ENCODE data around the gene MSTN. TPM values are rescaled to one million over a fixed set of nuclear protein-coding genes. Genes with fewer than 3 reads are reported as not detected.

Gene MSTN
- total and polyA plus RNA-seq, 2 experiments from 2014 or later, result 0.17 to 0.23 TPM

- no peak overlapping the region for H3K4me3 ChIP-seq
- TF ChIP-seq CTCF (IDR thresholded peaks at IDR 0.05; ENCODE audit: poor library complexity) (no peak), EZH2 (IDR thresholded peaks at IDR 0.05; ENCODE audit: borderline replicate concordance) (no peak), EZH2phosphoT487 (IDR thresholded peaks at IDR 0.05; ENCODE audit: low read depth, severe bottlenecking, unreplicated experiment) (no peak)
- H3K27me3 ChIP-seq, result no peaks in the 10 kb centered on the region
- H3K4me1 ChIP-seq (ENCODE audit: insufficient read depth), result no peaks in the 10 kb centered on the region
- H3K36me3 ChIP-seq (replicated peaks; ENCODE audit: insufficient read depth, low read depth), result no peaks in the 10 kb centered on the region
- H3K9me3 ChIP-seq (ENCODE audit: low read depth), result no peaks in the 10 kb centered on the region
- H4K20me1 ChIP-seq (ENCODE audit: insufficient read depth, poor library complexity, severe bottlenecking), result no peaks in the 10 kb centered on the region
- no peaks in the 10 kb centered on the region for H3K79me2 ChIP-seq
- no peak overlapping the region for H3K27ac ChIP-seq
- no peak for DNase-seq (ENCODE audit: low spot score)
- H3K4me2 ChIP-seq, result no peak overlapping the region
- WGBS (ENCODE audit: low lambda C conversion rate, missing lambda C conversion rate), result 86% methylated on average over 5 of the region's 5 CpGs
- H3K9me2 ChIP-seq (replicated peaks; ENCODE audit: insufficient read depth), result no peaks in the 10 kb centered on the region
- no peak overlapping the region for H2AFZ ChIP-seq
Measured at GRCh38 chr2:190053426-190053825, 9.1 kb downstream of the MSTN start.

GRCh38 chr2:190052307-190052706 is 10.2 kb downstream of the MSTN start:
- peaks cover 4% of the 10 kb centered on the region for H3K9me2 ChIP-seq (replicated peaks; ENCODE audit: insufficient read depth)
- no peak overlapping the region for H2AFZ ChIP-seq
- TF ChIP-seq EZH2 (IDR thresholded peaks at IDR 0.05; ENCODE audit: borderline replicate concordance) (no peak), CTCF (IDR thresholded peaks at IDR 0.05; ENCODE audit: poor library complexity) (no peak), EZH2phosphoT487 (IDR thresholded peaks at IDR 0.05; ENCODE audit: low read depth, severe bottlenecking, unreplicated experiment) (no peak)
- no peak for DNase-seq (ENCODE audit: low spot score)
- no peak overlapping the region for H3K4me2 ChIP-seq
- no peaks in the 10 kb centered on the region for H3K27me3 ChIP-seq
- WGBS (ENCODE audit: low lambda C conversion rate, missing lambda C conversion rate), result 94% methylated on average over 5 of the region's 5 CpGs
- H3K27ac ChIP-seq, result no peak overlapping the region
- H3K4me3 ChIP-seq, result no peak overlapping the region
- no peaks in the 10 kb centered on the region for H4K20me1 ChIP-seq (ENCODE audit: insufficient read depth, poor library complexity, severe bottlenecking)
- H3K79me2 ChIP-seq, result no peaks in the 10 kb centered on the region
- H3K36me3 ChIP-seq (replicated peaks; ENCODE audit: insufficient read depth, low read depth), result no peaks in the 10 kb centered on the region
- H3K4me1 ChIP-seq (ENCODE audit: insufficient read depth), result no peaks in the 10 kb centered on the region
- no peaks in the 10 kb centered on the region for H3K9me3 ChIP-seq (ENCODE audit: low read depth)

- Histone ChIP-seq H3K27ac (no peak overlapping the region), H3K36me3 (replicated peaks; ENCODE audit: insufficient read depth, low read depth) (no peaks in the 10 kb centered on the region), H3K79me2 (no peaks in the 10 kb centered on the region), H3K4me3 (no peak overlapping the region), H3K4me2 (no peak overlapping the region), H3K9me2 (replicated peaks; ENCODE audit: insufficient read depth) (peaks cover 4% of the 10 kb centered on the region), H2AFZ (no peak overlapping the region), H4K20me1 (ENCODE audit: insufficient read depth, poor library complexity, severe bottlenecking) (no peaks in the 10 kb centered on the region), H3K4me1 (ENCODE audit: insufficient read depth) (no peaks in the 10 kb centered on the region), H3K27me3 (no peaks in the 10 kb centered on the region), H3K9me3 (ENCODE audit: low read depth) (no peaks in the 10 kb centered on the region)
- TF ChIP-seq EZH2phosphoT487 (IDR thresholded peaks at IDR 0.05; ENCODE audit: low read depth, severe bottlenecking, unreplicated experiment) (no peak), EZH2 (IDR thresholded peaks at IDR 0.05; ENCODE audit: borderline replicate concordance) (no peak), CTCF (IDR thresholded peaks at IDR 0.05; ENCODE audit: poor library complexity) (no peak)
- DNase-seq (ENCODE audit: low spot score), result no peak
Measured at GRCh38 chr2:190051223-190051622, 11.3 kb downstream of the MSTN start.

- Histone ChIP-seq H3K79me2 (no peaks in the 10 kb centered on the region), H3K36me3 (replicated peaks; ENCODE audit: insufficient read depth, low read depth) (no peaks in the 10 kb centered on the region), H3K4me2 (no peak overlapping the region), H3K9me3 (ENCODE audit: low read depth) (no peaks in the 10 kb centered on the region), H3K4me3 (no peak overlapping the region), H4K20me1 (ENCODE audit: insufficient read depth, poor library complexity, severe bottlenecking) (no peaks in the 10 kb centered on the region), H2AFZ (no peak overlapping the region), H3K27ac (no peak overlapping the region), H3K9me2 (replicated peaks; ENCODE audit: insufficient read depth) (peaks cover 4% of the 10 kb centered on the region), H3K4me1 (ENCODE audit: insufficient read depth) (no peaks in the 10 kb centered on the region), H3K27me3 (no peaks in the 10 kb centered on the region)
- TF ChIP-seq CTCF (IDR thresholded peaks at IDR 0.05; ENCODE audit: poor library complexity) (no peak), EZH2 (IDR thresholded peaks at IDR 0.05; ENCODE audit: borderline replicate concordance) (no peak), EZH2phosphoT487 (IDR thresholded peaks at IDR 0.05; ENCODE audit: low read depth, severe bottlenecking, unreplicated experiment) (no peak)
- DNase-seq (ENCODE audit: low spot score), result no peak
Measured at GRCh38 chr2:190050001-190050400, 12.5 kb downstream of the MSTN start.

All from hepatocyte (in vitro differentiated cells).